HepG2 (cell line): ENCODE results near the gene HDAC10. TPM values are rescaled to one million over a fixed set of nuclear protein-coding genes. Genes with fewer than 3 reads are reported as not detected.
A peak's percentile ranks its signal among the peaks of the same experiment; 100 is the strongest.

Source experiments
- ARID2 ChIP-seq: sonication (generic); formaldehyde crosslinking; IDR thresholded peaks from 2 replicates; pipeline ENCODE4 v1.8.1; 2022; ENCODE audit warnings: mild to moderate bottlenecking, missing genetic modification reagents, borderline replicate concordance
- CREBL2 ChIP-seq: sonication (generic); formaldehyde crosslinking; IDR thresholded peaks from 2 replicates; pipeline ENCODE4 v1.8.1; 2023; ENCODE audit warnings: missing genetic modification reagents, mild to moderate bottlenecking, borderline replicate concordance
- FOSL1 ChIP-seq: sonication (generic); formaldehyde crosslinking; IDR thresholded peaks from 2 replicates; pipeline ENCODE4 v1.9.0; 2021; ENCODE audit warnings: missing genetic modification reagents, borderline replicate concordance
- FOXP1 ChIP-seq, 2 experiments: fragments of 450-650 bp in 1 of 2; IDR thresholded peaks; 2 replicates each; pipeline ENCODE4 v1.6.1; 2017 to 2018; ENCODE audit warnings: antibody characterized with exemption in 1 of 2
- GABPA ChIP-seq, 2 experiments: IDR thresholded peaks; 2 replicates each; pipeline ENCODE4 v1.6.1; 2011 to 2016; ENCODE audit warnings: low read depth in 2 of 2, low read length in 1 of 2, missing biosample characterization in 1 of 2, missing genetic modification characterization in 1 of 2
- IRX3 ChIP-seq: sonication (generic); formaldehyde crosslinking; IDR thresholded peaks from 2 replicates; pipeline ENCODE4 v1.8.1; 2023; ENCODE audit warnings: mild to moderate bottlenecking, low read depth, missing genetic modification reagents, borderline replicate concordance
- KDM3A ChIP-seq: IDR thresholded peaks from 2 replicates; pipeline ENCODE4 v1.6.1; 2018; ENCODE audit warnings: low read depth, missing compliant biosample characterization
- MBD4 ChIP-seq: IDR thresholded peaks from 2 replicates; pipeline ENCODE4 v1.6.1; 2012; ENCODE audit warnings: low read length, inconsistent platforms, borderline replicate concordance
- MXD1 ChIP-seq: sonication (generic); formaldehyde crosslinking; IDR thresholded peaks from 2 replicates; pipeline ENCODE4 v1.4.0; 2020; ENCODE audit warnings: mild to moderate bottlenecking, missing genetic modification reagents
- REST ChIP-seq, 2 experiments: IDR thresholded peaks; 2 replicates each; pipeline ENCODE4 v1.6.1; 2011 to 2012; ENCODE audit warnings: low read length in 2 of 2, borderline replicate concordance in 1 of 2, low read depth in 1 of 2, mild to moderate bottlenecking in 1 of 2, moderate library complexity in 1 of 2
- UBTF ChIP-seq: sonication (generic); formaldehyde crosslinking; IDR thresholded peaks from 2 replicates; pipeline ENCODE4 v1.4.0; 2020; ENCODE audit warnings: mild to moderate bottlenecking, missing genetic modification reagents
- ZBTB46 ChIP-seq: sonication (generic); formaldehyde crosslinking; IDR thresholded peaks from 2 replicates; pipeline ENCODE4 v1.4.0; 2020; ENCODE audit warnings: mild to moderate bottlenecking, missing genetic modification reagents, borderline replicate concordance
- ZFP37 ChIP-seq: sonication (generic); formaldehyde crosslinking; IDR thresholded peaks from 2 replicates; pipeline ENCODE4 v1.4.0; 2020; ENCODE audit warnings: missing genetic modification reagents, borderline replicate concordance
- ZNF34 ChIP-seq: sonication (generic); formaldehyde crosslinking; IDR thresholded peaks from 2 replicates; pipeline ENCODE4 v1.4.0; 2020; ENCODE audit warnings: mild to moderate bottlenecking, missing genetic modification reagents, borderline replicate concordance
- ZNF354B ChIP-seq: sonication (generic); formaldehyde crosslinking; IDR thresholded peaks from 2 replicates; pipeline ENCODE4 v1.8.0; 2022; ENCODE audit warnings: mild to moderate bottlenecking, missing genetic modification reagents
- ZNF44 ChIP-seq: sonication (generic); formaldehyde crosslinking; IDR thresholded peaks from 2 replicates; pipeline ENCODE4 v1.5.1; 2020; ENCODE audit warnings: mild to moderate bottlenecking, missing genetic modification reagents
- ZNF569 ChIP-seq: sonication (generic); formaldehyde crosslinking; IDR thresholded peaks from 2 replicates; pipeline ENCODE4 v1.5.0; 2020; ENCODE audit warnings: mild to moderate bottlenecking, missing genetic modification reagents, moderate library complexity, borderline replicate concordance
- ZNF580 ChIP-seq: IDR thresholded peaks from 2 replicates; pipeline ENCODE4 v1.6.1; 2016; ENCODE audit warnings: low read depth, borderline replicate concordance
- ZNF720 ChIP-seq: sonication (generic); formaldehyde crosslinking; IDR thresholded peaks from 2 replicates; pipeline ENCODE4 v1.4.0; 2020; ENCODE audit warnings: missing genetic modification reagents
- polyA plus RNA-seq, 8 experiments: library from polyadenylated mRNA; depleted of rRNA in 3 of 8; stranded (reverse) in 7 of 8; unstranded in 1 of 8; fragments of >200 nt; fragmentation: Illumina TruSeq in 4 of 8; extraction: Trizol in 4 of 8; gene quantifications; 2 replicates each; pipeline versions ENCODE4 v1.2.1 to v1.2.3, GENCODE V29; 2011 to 2016; ENCODE audit warnings: low read depth in 4 of 8, missing spikeins in 1 of 8, mixed read lengths in 1 of 8; ENCODE audit not compliant: insufficient read depth in 1 of 8
- total RNA-seq, 5 experiments: library from RNA; depleted of rRNA; stranded (reverse); fragments of >200 nt; fragmentation: Illumina TruSeq; extraction: Trizol; gene quantifications; 2 replicates each; pipeline ENCODE4 v1.2.3, GENCODE V29; 2016; ENCODE audit warnings: low read depth in 1 of 5

The HDAC10 gene
- total and polyA plus RNA-seq, 2 of the 13 experiments (the other 11 are each of a cell fraction or from before 2014, with no cell fraction given) = 13.9 to 14.9 TPM

- TF ChIP-seq ZNF569 (CRISPR knock-in tag) (no peak), ZFP37 (no peak), KDM3A (CRISPR knock-in tag) (peak; percentile 94), FOXP1 (IDR thresholded peaks at IDR 0.05) (no peak), FOXP1 (CRISPR knock-in tag; IDR thresholded peaks at IDR 0.05) (no peak), GABPA (IDR thresholded peaks at IDR 0.05; ENCODE audit: low read depth, low read length) (peak; percentile 99), GABPA (CRISPR knock-in tag; IDR thresholded peaks at IDR 0.05; ENCODE audit: low read depth) (peak; percentile 98), ZNF44 (CRISPR knock-in tag) (peak; percentile 91), MXD1 (CRISPR knock-in tag) (peak; percentile 74; the same call in 1 of the 2 replicates), ZNF720 (no peak), ZNF354B (CRISPR knock-in tag) (no peak), CREBL2 (CRISPR knock-in tag) (peak; percentile 81; the same call in 1 of the 2 replicates), IRX3 (0 out of 2 replicates have a peak, but pooled peaks have one; percentile 62), ARID2 (CRISPR knock-in tag) (peak; percentile 90), FOSL1 (CRISPR knock-in tag) (no peak), REST (IDR thresholded peaks at IDR 0.05; ENCODE audit: borderline replicate concordance in 1 of 2, low read depth in 1 of 2, low read length in 2 of 2) (no peak), UBTF (CRISPR knock-in tag) (peak; percentile 80), MBD4 (no peak), ZNF580 (CRISPR knock-in tag) (peak; percentile 52; the same call in 1 of the 2 replicates), ZBTB46 (peak; percentile 56; the same call in 1 of the 2 replicates), ZNF34 (CRISPR knock-in tag) (peak; percentile 48; the same call in 1 of the 2 replicates)
Observed at GRCh38 chr22:50244420-50245213, 6.4 kb downstream of the HDAC10 start, which contains the start of gene TUBGCP6 (continued).
